PC-9 (cell line): Measurements from ENCODE around the gene C11orf52. TPM values are rescaled to one million over a fixed set of nuclear protein-coding genes. Genes with fewer than 3 reads are reported as not detected.

Experiments used
- BruUV-seq: library from RNA; stranded (reverse); fragments of 400-500 nt; replicated peaks from 2 replicates; lab custom pipeline; 2021; lab: Mats Ljungman, UMichigan
- CTCF ChIA-PET: fragments of 300-600 bp; sonication (Branson Sonifier 250); formaldehyde crosslinking; loops from one replicate; lab custom pipeline; 2022; ENCODE audit warnings: antibody characterized with exemption; lab: Charles Lee
- POLR2A ChIA-PET: fragments of 300-600 bp; sonication (Branson Sonifier 250); formaldehyde crosslinking; loops from one replicate; lab custom pipeline; 2022; ENCODE audit warnings: antibody characterized with exemption; ENCODE audit not compliant: unreplicated experiment; lab: Charles Lee
- DNase-seq, 2 experiments: peaks; one replicate each; pipeline versions ENCODE4 v3.0.0 to v3.0.0-alpha.2; 2015 to 2022; ENCODE audit warnings: mixed read lengths in 1 of 2
- H2AFZ ChIP-seq: fragments of 200-600 bp; sonication (generic); 2 replicates; pipeline ENCODE4 v1.8.1; 2017; ENCODE audit warnings: antibody characterized with exemption
- H3F3A ChIP-seq: fragments of 200-600 bp; sonication (generic); 2 replicates; pipeline ENCODE4 v1.8.1; 2017; ENCODE audit warnings: antibody characterized with exemption, mild to moderate bottlenecking, low read depth; ENCODE audit not compliant: insufficient read depth
- H3K27ac ChIP-seq: fragments of 200-600 bp; sonication (generic); 2 replicates; pipeline ENCODE4 v1.6.1; 2016; ENCODE audit warnings: mixed run types
- H3K27me3 ChIP-seq: fragments of 200-600 bp; sonication (generic); 2 replicates; pipeline ENCODE4 v1.6.1; 2016; ENCODE audit warnings: low read depth, mixed run types; ENCODE audit not compliant: insufficient read depth
- H3K36me3 ChIP-seq: fragments of 200-600 bp; sonication (generic); 2 replicates; pipeline ENCODE4 v1.6.1; 2016; ENCODE audit warnings: low read depth, mixed run types
- H3K4me1 ChIP-seq: fragments of 200-600 bp; sonication (generic); replicated peaks from 2 replicates; pipeline ENCODE4 v1.6.1; 2016; ENCODE audit warnings: mixed run types; ENCODE audit not compliant: insufficient read depth
- H3K4me2 ChIP-seq: fragments of 200-600 bp; sonication (generic); 2 replicates; pipeline ENCODE4 v1.6.1; 2017; ENCODE audit warnings: mixed run types
- H3K4me3 ChIP-seq: fragments of 200-600 bp; sonication (generic); 2 replicates; pipeline ENCODE4 v1.6.1; 2016; ENCODE audit warnings: mixed run types
- H3K79me2 ChIP-seq: fragments of 200-600 bp; sonication (generic); 2 replicates; pipeline ENCODE4 v1.6.1; 2017; ENCODE audit warnings: low read depth, mixed run types
- H3K9me2 ChIP-seq: fragments of 200-600 bp; sonication (generic); 2 replicates; pipeline ENCODE4 v1.8.1; 2017; ENCODE audit warnings: mild to moderate bottlenecking; ENCODE audit not compliant: insufficient read depth
- H3K9me3 ChIP-seq: fragments of 200-600 bp; sonication (generic); 2 replicates; pipeline ENCODE4 v1.8.1; 2016; ENCODE audit warnings: low read depth; ENCODE audit not compliant: insufficient read depth
- H4K20me1 ChIP-seq: fragments of 200-600 bp; sonication (generic); 2 replicates; pipeline ENCODE4 v1.8.1; 2017; ENCODE audit not compliant: insufficient read depth
- CTCF ChIP-seq: fragments of 200-600 bp; sonication (generic); conservative IDR thresholded peaks from 2 replicates; pipeline ENCODE4 v1.6.1; 2017; ENCODE audit warnings: mixed run types, antibody characterized with exemption, mild to moderate bottlenecking, moderate library complexity
- EZH2 ChIP-seq: fragments of 200-600 bp; sonication (generic); IDR thresholded peaks from 2 replicates; pipeline ENCODE4 v1.8.0; 2017; ENCODE audit warnings: antibody characterized with exemption, low read depth
- intact Hi-C: fragments of 100-400 bp; cut with micrococcal nuclease; formaldehyde crosslinking; loops from one replicate; pipeline ENCODE4 v1.10.0; 2022; ENCODE audit not compliant: unreplicated experiment
- total RNA-seq: library from RNA; stranded (reverse); gene quantifications from 2 replicates; pipeline ENCODE4 v1.2.3, GENCODE V29; 2021

Gene C11orf52
- total RNA-seq, 1 experiment from 2014 or later: 6.4 TPM

DNA sequence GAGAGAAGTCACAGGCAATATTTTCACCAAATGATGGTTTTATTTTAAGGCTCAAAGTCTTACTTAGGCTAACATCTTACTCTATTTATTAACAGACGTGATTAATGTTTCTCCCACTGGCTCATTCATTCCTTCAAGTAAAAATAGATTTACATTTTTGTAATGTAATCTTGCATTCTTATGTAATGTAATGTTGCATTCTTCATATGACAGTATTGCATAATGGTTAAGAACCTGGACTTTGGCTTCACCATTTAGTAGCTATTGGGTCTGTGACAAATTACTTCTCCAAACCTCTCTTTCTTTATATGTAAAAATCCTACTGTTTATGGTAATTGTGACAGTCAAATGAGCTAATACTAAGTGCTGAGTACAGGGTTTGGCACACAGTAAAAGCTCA, 15.2 kb downstream of the C11orf52 start:
- Histone ChIP-seq H3F3A (peaks cover 8% of the 10 kb centered on the region; the same call in 1 of the 2 replicates), H3K9me2 (no peaks in the 10 kb centered on the region), H3K79me2 (no peaks in the 10 kb centered on the region), H4K20me1 (no peaks in the 10 kb centered on the region), H3K4me3 (no peak overlapping the region), H3K9me3 (no peaks in the 10 kb centered on the region), H3K4me2 (no peak overlapping the region), H3K27ac (no peak overlapping the region), H3K4me1 (0 out of 2 replicates have a peak, but pooled peaks cover 8% of the 10 kb centered on the region), H3K36me3 (no peaks in the 10 kb centered on the region), H2AFZ (no peak overlapping the region), H3K27me3 (0 out of 2 replicates have a peak, but pooled peaks cover 3% of the 10 kb centered on the region)
- no TSS peak for BruUV-seq
- intact Hi-C loops: no loop called here
- DNase-seq: no peak
- TF ChIP-seq CTCF (no peak), EZH2 (no peak)
- CTCF ChIA-PET: interaction anchor here (2.2 kb wide), 1 partner anchor 48 kb away, joined by 14 read pairs; no protein-coding TSS in a partner anchor
- POLR2A ChIA-PET: no interaction called here

GRCh38 chr11:111934306-111934705, 15.6 kb downstream of the C11orf52 start:
- H3K4me3 ChIP-seq: no peak overlapping the region
- no peaks in the 10 kb centered on the region for H3K79me2 ChIP-seq
- no peaks in the 10 kb centered on the region for H3K36me3 ChIP-seq
- no peaks in the 10 kb centered on the region for H3K9me3 ChIP-seq
- POLR2A ChIA-PET: no interaction called here
- H3K4me1 ChIP-seq: 0 out of 2 replicates have a peak, but pooled peaks cover 8% of the 10 kb centered on the region
- no peaks in the 10 kb centered on the region for H4K20me1 ChIP-seq
- no peak overlapping the region for H3K4me2 ChIP-seq
- H3F3A ChIP-seq: peaks cover 8% of the 10 kb centered on the region; the same call in 1 of the 2 replicates
- intact Hi-C loops: no loop called here
- H2AFZ ChIP-seq: no peak overlapping the region
- CTCF ChIA-PET: interaction anchor here (2.2 kb wide), 1 partner anchor 48 kb away, joined by 14 read pairs; no protein-coding TSS in a partner anchor
- no peak for DNase-seq
- H3K9me2 ChIP-seq: no peaks in the 10 kb centered on the region
- TF ChIP-seq EZH2 (no peak), CTCF (no peak)
- BruUV-seq: no TSS peak
- no peak overlapping the region for H3K27ac ChIP-seq
- H3K27me3 ChIP-seq: 0 out of 2 replicates have a peak, but pooled peaks cover 3% of the 10 kb centered on the region

DNA sequence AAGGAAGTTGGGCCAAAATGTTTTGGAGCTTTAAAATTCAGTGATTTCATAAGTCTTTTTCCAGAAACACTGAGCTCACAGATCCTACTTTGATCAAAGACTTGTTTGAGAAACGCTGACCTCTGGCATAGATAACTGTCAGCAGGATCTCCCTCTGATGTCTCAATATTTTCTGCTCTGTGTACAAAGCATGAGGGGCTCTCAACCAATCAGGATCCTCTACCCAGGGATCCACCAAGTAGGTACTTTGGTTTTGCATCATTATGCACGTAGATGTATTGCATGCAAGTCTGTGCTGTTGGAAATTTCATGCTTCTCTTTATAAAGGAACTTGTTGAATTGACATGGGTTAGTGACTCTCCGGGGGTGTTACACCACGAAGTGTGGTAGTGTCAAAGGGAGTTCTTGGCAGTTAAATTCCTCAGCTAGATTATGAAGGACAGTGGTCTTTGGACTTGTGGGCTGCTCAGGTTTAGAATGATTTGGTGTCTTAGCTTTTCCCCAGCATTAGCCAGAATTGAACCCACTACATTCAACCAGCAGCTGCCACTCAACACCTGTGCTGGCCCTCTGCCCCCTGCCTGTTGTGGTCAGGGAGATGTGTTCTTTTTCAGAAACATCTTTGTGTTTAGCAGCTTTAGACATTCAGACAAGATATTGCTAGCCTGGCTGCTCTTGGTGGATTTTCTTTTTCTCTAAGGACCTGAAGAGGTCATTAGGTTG, 16.8 kb downstream of the C11orf52 start:
- no peaks in the 10 kb centered on the region for H3K79me2 ChIP-seq
- BruUV-seq: no TSS peak
- intact Hi-C loops: no loop called here
- no peak overlapping the region for H3K27ac ChIP-seq
- POLR2A ChIA-PET: no interaction called here
- H3K9me2 ChIP-seq: no peaks in the 10 kb centered on the region
- TF ChIP-seq EZH2: no peak
- TF ChIP-seq CTCF: no peak
- peaks cover 8% of the 10 kb centered on the region; the same call in 1 of the 2 replicates for H3F3A ChIP-seq
- H3K9me3 ChIP-seq: no peaks in the 10 kb centered on the region
- H4K20me1 ChIP-seq: no peaks in the 10 kb centered on the region
- no peak overlapping the region for H3K4me3 ChIP-seq
- no peak for DNase-seq
- no peaks in the 10 kb centered on the region for H3K36me3 ChIP-seq
- H3K4me2 ChIP-seq: no peak overlapping the region
- H3K4me1 ChIP-seq: 0 out of 2 replicates have a peak, but pooled peaks cover 8% of the 10 kb centered on the region
- CTCF ChIA-PET: interaction anchor here (2.2 kb wide), 1 partner anchor 47 kb away, joined by 14 read pairs; no protein-coding TSS in a partner anchor
- 0 out of 2 replicates have a peak, but pooled peaks cover 3% of the 10 kb centered on the region for H3K27me3 ChIP-seq
- no peak overlapping the region for H2AFZ ChIP-seq
